ENCODE measurements around the gene DPH1.
A peak's percentile ranks its signal among the peaks of the same experiment; 100 is the strongest.
"Not testable (repeated sequence)": the region's sequence is repeated elsewhere in the genome, so short reads cannot be mapped to it uniquely, and the experiment has no call there.

DPH1 gene

GRCh38 chr17:2029911-2030778 lies at the start of gene DPH1:
TSS of gene DPH1 (plus strand) at chr17:2030153. CDS start at chr17:2030170, 17 bp downstream.
- Histone ChIP-seq H3K9ac (ENCODE audit: low read depth, low read length) (peak within 1 kb of the TSS; percentile 24), H3K27me3 (ENCODE audit: control insufficient read depth, insufficient read depth, low read length) (peaks cover 44% of the 10 kb centered on the region), H3K9me3 (ENCODE audit: control insufficient read depth, insufficient read depth, low read length) (no peaks in the 10 kb centered on the region), H3K4me1 (ENCODE audit: control insufficient read depth, insufficient read depth, low read length) (peaks cover 2% of the 10 kb centered on the region), H3K36me3 (ENCODE audit: control insufficient read depth, insufficient read depth, low read length) (peaks cover 4% of the 10 kb centered on the region), H3K4me3 (ENCODE audit: low read depth, low read length) (peak within 1 kb of the TSS; percentile 99)

GRCh38 chr17:1980665-1981250 lies 49.2 kb upstream of the DPH1 start:
- H3K4me1 ChIP-seq (ENCODE audit: control insufficient read depth, insufficient read depth, low read length) = peaks cover 3% of the 10 kb centered on the region
- no peaks in the 10 kb centered on the region for H3K9me3 ChIP-seq (ENCODE audit: control insufficient read depth, insufficient read depth, low read length)
- H3K9ac ChIP-seq (ENCODE audit: low read depth, low read length) = no peak overlapping the region
- H3K27me3 ChIP-seq (ENCODE audit: control insufficient read depth, insufficient read depth, low read length) = peaks cover 25% of the 10 kb centered on the region
- no peaks in the 10 kb centered on the region for H3K36me3 ChIP-seq (ENCODE audit: control insufficient read depth, insufficient read depth, low read length)
- H3K4me3 ChIP-seq (ENCODE audit: low read depth, low read length) = no peak overlapping the region

GRCh38 chr17:1982793-1983366 lies 47.1 kb upstream of the DPH1 start:
- H3K9me3 ChIP-seq (ENCODE audit: control insufficient read depth, insufficient read depth, low read length); H3K4me3 ChIP-seq (ENCODE audit: low read depth, low read length); H3K9ac ChIP-seq (ENCODE audit: low read depth, low read length); H3K36me3 ChIP-seq (ENCODE audit: control insufficient read depth, insufficient read depth, low read length); H3K4me1 ChIP-seq (ENCODE audit: control insufficient read depth, insufficient read depth, low read length): not testable (repeated sequence)
- peaks cover 14% of the 10 kb centered on the region for H3K27me3 ChIP-seq (ENCODE audit: control insufficient read depth, insufficient read depth, low read length)

- no peaks in the 10 kb centered on the region for H3K36me3 ChIP-seq (ENCODE audit: control insufficient read depth, insufficient read depth, low read length)
- peaks cover 3% of the 10 kb centered on the region for H3K4me1 ChIP-seq (ENCODE audit: control insufficient read depth, insufficient read depth, low read length)
- H3K27me3 ChIP-seq (ENCODE audit: control insufficient read depth, insufficient read depth, low read length) = peaks cover 5% of the 10 kb centered on the region
- H3K9me3 ChIP-seq (ENCODE audit: control insufficient read depth, insufficient read depth, low read length) = no peaks in the 10 kb centered on the region
- H3K9ac ChIP-seq (ENCODE audit: low read depth, low read length) = no peak overlapping the region
- no peak overlapping the region for H3K4me3 ChIP-seq (ENCODE audit: low read depth, low read length)
These were observed 44.9 kb upstream of the DPH1 start for GRCh38 chr17:1985093-1985492.

- Histone ChIP-seq H3K4me3 (ENCODE audit: low read depth, low read length) (no peak overlapping the region), H3K27me3 (ENCODE audit: control insufficient read depth, insufficient read depth, low read length) (peaks cover 5% of the 10 kb centered on the region), H3K4me1 (ENCODE audit: control insufficient read depth, insufficient read depth, low read length) (peaks cover 3% of the 10 kb centered on the region), H3K9ac (ENCODE audit: low read depth, low read length) (no peak overlapping the region), H3K36me3 (ENCODE audit: control insufficient read depth, insufficient read depth, low read length) (no peaks in the 10 kb centered on the region), H3K9me3 (ENCODE audit: control insufficient read depth, insufficient read depth, low read length) (no peaks in the 10 kb centered on the region)
These were observed 44.3 kb upstream of the DPH1 start for GRCh38 chr17:1985686-1986085.

GRCh38 chr17:1986783-1987451 lies 43.0 kb upstream of the DPH1 start:
- peaks cover 2% of the 10 kb centered on the region for H3K27me3 ChIP-seq (ENCODE audit: control insufficient read depth, insufficient read depth, low read length)
- no peak overlapping the region for H3K9ac ChIP-seq (ENCODE audit: low read depth, low read length)
- H3K4me3 ChIP-seq (ENCODE audit: low read depth, low read length) = no peak overlapping the region
- H3K4me1 ChIP-seq (ENCODE audit: control insufficient read depth, insufficient read depth, low read length) = peaks cover 3% of the 10 kb centered on the region
- no peaks in the 10 kb centered on the region for H3K9me3 ChIP-seq (ENCODE audit: control insufficient read depth, insufficient read depth, low read length)
- no peaks in the 10 kb centered on the region for H3K36me3 ChIP-seq (ENCODE audit: control insufficient read depth, insufficient read depth, low read length)

- H3K27me3 ChIP-seq (ENCODE audit: control insufficient read depth, insufficient read depth, low read length) = peaks cover 2% of the 10 kb centered on the region
- H3K36me3 ChIP-seq (ENCODE audit: control insufficient read depth, insufficient read depth, low read length) = no peaks in the 10 kb centered on the region
- H3K4me1 ChIP-seq (ENCODE audit: control insufficient read depth, insufficient read depth, low read length) = no peaks in the 10 kb centered on the region
- no peaks in the 10 kb centered on the region for H3K9me3 ChIP-seq (ENCODE audit: control insufficient read depth, insufficient read depth, low read length)
- no peak overlapping the region for H3K9ac ChIP-seq (ENCODE audit: low read depth, low read length)
- H3K4me3 ChIP-seq (ENCODE audit: low read depth, low read length) = no peak overlapping the region
These were observed 40.8 kb upstream of the DPH1 start for GRCh38 chr17:1989135-1989534.

- peaks cover 10% of the 10 kb centered on the region for H3K27me3 ChIP-seq (ENCODE audit: control insufficient read depth, insufficient read depth, low read length)
- H3K36me3 ChIP-seq (ENCODE audit: control insufficient read depth, insufficient read depth, low read length) = no peaks in the 10 kb centered on the region
- peaks cover 3% of the 10 kb centered on the region for H3K4me1 ChIP-seq (ENCODE audit: control insufficient read depth, insufficient read depth, low read length)
- no peak overlapping the region for H3K4me3 ChIP-seq (ENCODE audit: low read depth, low read length)
- H3K9me3 ChIP-seq (ENCODE audit: control insufficient read depth, insufficient read depth, low read length) = no peaks in the 10 kb centered on the region
- no peak overlapping the region for H3K9ac ChIP-seq (ENCODE audit: low read depth, low read length)
These were observed 37.4 kb upstream of the DPH1 start for GRCh38 chr17:1992541-1992940.

- H3K4me3 ChIP-seq (ENCODE audit: low read depth, low read length) = no peak overlapping the region
- H3K9me3 ChIP-seq (ENCODE audit: control insufficient read depth, insufficient read depth, low read length) = no peaks in the 10 kb centered on the region
- H3K36me3 ChIP-seq (ENCODE audit: control insufficient read depth, insufficient read depth, low read length) = no peaks in the 10 kb centered on the region
- H3K4me1 ChIP-seq (ENCODE audit: control insufficient read depth, insufficient read depth, low read length) = peaks cover 3% of the 10 kb centered on the region
- H3K27me3 ChIP-seq (ENCODE audit: control insufficient read depth, insufficient read depth, low read length) = peaks cover 16% of the 10 kb centered on the region
- no peak overlapping the region for H3K9ac ChIP-seq (ENCODE audit: low read depth, low read length)
These were observed 35.2 kb upstream of the DPH1 start for GRCh38 chr17:1994707-1995106.

- no peak overlapping the region for H3K9ac ChIP-seq (ENCODE audit: low read depth, low read length)
- no peaks in the 10 kb centered on the region for H3K9me3 ChIP-seq (ENCODE audit: control insufficient read depth, insufficient read depth, low read length)
- no peak overlapping the region for H3K4me3 ChIP-seq (ENCODE audit: low read depth, low read length)
- H3K27me3 ChIP-seq (ENCODE audit: control insufficient read depth, insufficient read depth, low read length) = peaks cover 16% of the 10 kb centered on the region
- H3K4me1 ChIP-seq (ENCODE audit: control insufficient read depth, insufficient read depth, low read length) = peaks cover 3% of the 10 kb centered on the region
- no peaks in the 10 kb centered on the region for H3K36me3 ChIP-seq (ENCODE audit: control insufficient read depth, insufficient read depth, low read length)
These were observed 34.5 kb upstream of the DPH1 start for GRCh38 chr17:1995321-1995892.

All from iPS-15b (cell line).